Loucy (cell line): ENCODE measurements around the gene SPC24.

ENCODE experiments used
- H2AFZ ChIP-seq: fragments of 200-600 bp; sonication (generic); 2 replicates; pipeline ENCODE4 v1.6.0; 2016; ENCODE audit warnings: antibody characterized with exemption, mild to moderate bottlenecking, low read length, moderate library complexity
- H3F3A ChIP-seq: fragments of 200-600 bp; 2 replicates; pipeline ENCODE4 v1.6.0; 2016; ENCODE audit warnings: antibody characterized with exemption, low read depth, mild to moderate bottlenecking
- H3K27me3 ChIP-seq: fragments of 200-600 bp; sonication (generic); 2 replicates; pipeline ENCODE4 v1.6.1; 2014; ENCODE audit warnings: low read length, mild to moderate bottlenecking; ENCODE audit not compliant: insufficient read depth, poor library complexity, severe bottlenecking
- H3K36me3 ChIP-seq: fragments of 200-600 bp; sonication (generic); 2 replicates; pipeline ENCODE4 v1.6.1; 2016; ENCODE audit warnings: low read length; ENCODE audit not compliant: insufficient read depth
- H3K4me1 ChIP-seq: fragments of 200-600 bp; sonication (generic); 2 replicates; pipeline ENCODE4 v1.5.1; 2014; ENCODE audit warnings: low read length, mild to moderate bottlenecking; ENCODE audit not compliant: insufficient read depth, poor library complexity, severe bottlenecking
- H3K4me2 ChIP-seq: fragments of 200-600 bp; sonication (generic); 2 replicates; pipeline ENCODE4 v1.6.0; 2014; ENCODE audit warnings: antibody characterized with exemption, low read length, low read depth, mild to moderate bottlenecking; ENCODE audit not compliant: poor library complexity, severe bottlenecking
- H3K4me3 ChIP-seq: fragments of 200-600 bp; sonication (generic); 2 replicates; pipeline ENCODE4 v1.5.1; 2014; ENCODE audit warnings: low read length, mild to moderate bottlenecking, mixed read lengths; ENCODE audit not compliant: poor library complexity, severe bottlenecking
- H3K79me2 ChIP-seq: fragments of 200-600 bp; sonication (generic); 2 replicates; pipeline ENCODE4 v1.6.1; 2014; ENCODE audit warnings: low read length; ENCODE audit not compliant: insufficient read depth
- H3K9ac ChIP-seq: fragments of 200-600 bp; sonication (generic); 2 replicates; pipeline ENCODE4 v1.6.0; 2014; ENCODE audit warnings: mild to moderate bottlenecking, low read depth, low read length, moderate library complexity; ENCODE audit not compliant: poor library complexity, severe bottlenecking
- H3K9me2 ChIP-seq: fragments of 200-600 bp; sonication (generic); replicated peaks from 2 replicates; pipeline ENCODE4 v1.6.1; 2016; ENCODE audit warnings: low read depth, low read length, mixed read lengths
- H3K9me3 ChIP-seq: fragments of 200-600 bp; sonication (generic); 2 replicates; pipeline ENCODE4 v1.6.1; 2014; ENCODE audit warnings: mild to moderate bottlenecking, antibody characterized with exemption, low read length, low read depth; ENCODE audit not compliant: insufficient read depth
- H4K20me1 ChIP-seq: fragments of 200-600 bp; sonication (generic); 2 replicates; pipeline ENCODE4 v1.6.0; 2014; ENCODE audit warnings: antibody characterized with exemption, low read length, mild to moderate bottlenecking; ENCODE audit not compliant: insufficient read depth, poor library complexity, severe bottlenecking
- CTCF ChIP-seq: fragments of 200-600 bp; sonication (generic); conservative IDR thresholded peaks from 2 replicates; pipeline ENCODE4 v1.5.1; 2014; ENCODE audit warnings: mild to moderate bottlenecking, antibody characterized with exemption, low read length
- EZH2phosphoT487 ChIP-seq: fragments of 200-600 bp; IDR thresholded peaks from 2 replicates; pipeline ENCODE4 v1.6.1; 2018; ENCODE audit warnings: antibody characterized with exemption, mild to moderate bottlenecking, moderate library complexity, borderline replicate concordance

SPC24 gene

GRCh38 chr19:11175920-11176319, 20.3 kb upstream of the SPC24 start:
- Histone ChIP-seq H3K9me3 (no peaks in the 10 kb centered on the region), H3K9me2 (no peaks in the 10 kb centered on the region), H3K79me2 (no peaks in the 10 kb centered on the region), H3K4me3 (no peak overlapping the region), H3K4me2 (no peak overlapping the region), H2AFZ (no peak overlapping the region), H3K9ac (no peak overlapping the region), H3K27me3 (no peaks in the 10 kb centered on the region), H3K36me3 (no peaks in the 10 kb centered on the region), H3F3A (no peaks in the 10 kb centered on the region), H4K20me1 (no peaks in the 10 kb centered on the region), H3K4me1 (no peaks in the 10 kb centered on the region)
- TF ChIP-seq CTCF (no peak), EZH2phosphoT487 (no peak)

GRCh38 chr19:11174336-11174735, 18.8 kb upstream of the SPC24 start:
- Histone ChIP-seq H4K20me1 (no peaks in the 10 kb centered on the region), H2AFZ (no peak overlapping the region), H3K27me3 (no peaks in the 10 kb centered on the region), H3K4me2 (no peak overlapping the region), H3K4me3 (no peak overlapping the region), H3K9ac (no peak overlapping the region), H3F3A (no peaks in the 10 kb centered on the region), H3K9me2 (no peaks in the 10 kb centered on the region), H3K79me2 (no peaks in the 10 kb centered on the region), H3K9me3 (no peaks in the 10 kb centered on the region), H3K4me1 (no peaks in the 10 kb centered on the region), H3K36me3 (no peaks in the 10 kb centered on the region)
- no peak for TF ChIP-seq EZH2phosphoT487
- TF ChIP-seq CTCF = no peak

GRCh38 chr19:11173516-11174155, 18.1 kb upstream of the SPC24 start:
- TF ChIP-seq CTCF = no peak
- no peak for TF ChIP-seq EZH2phosphoT487
- no peaks in the 10 kb centered on the region for H3K27me3 ChIP-seq
- H3K4me1 ChIP-seq = no peaks in the 10 kb centered on the region
- H3K79me2 ChIP-seq = no peaks in the 10 kb centered on the region
- no peak overlapping the region for H3K4me2 ChIP-seq
- H2AFZ ChIP-seq = no peak overlapping the region
- H3F3A ChIP-seq = no peaks in the 10 kb centered on the region
- no peaks in the 10 kb centered on the region for H3K9me3 ChIP-seq
- no peak overlapping the region for H3K4me3 ChIP-seq
- H3K36me3 ChIP-seq = no peaks in the 10 kb centered on the region
- H4K20me1 ChIP-seq = no peaks in the 10 kb centered on the region
- H3K9me2 ChIP-seq = no peaks in the 10 kb centered on the region
- H3K9ac ChIP-seq = no peak overlapping the region
